Testis (tissue), 3 donors: ENCODE data around the gene PSMB11. TPM values are rescaled to one million over a fixed set of nuclear protein-coding genes. Genes with fewer than 3 reads are reported as not detected.

Experiments
- DNase-seq: peaks from one replicate; pipeline ENCODE4 v3.0.0-alpha.2; 2019
- H3K27ac ChIP-seq, 2 donors: fragments of 200-600 bp; sonication (generic); one replicate each; pipeline ENCODE4 v1.5.1; 2019
- H3K27me3 ChIP-seq: fragments of 200-600 bp; sonication (generic); one replicate; pipeline ENCODE4 v1.5.1; 2019
- H3K36me3 ChIP-seq: fragments of 200-600 bp; sonication (generic); one replicate; pipeline ENCODE4 v1.5.1; 2017; ENCODE audit warnings: low read depth; ENCODE audit errors: missing control alignments
- H3K4me1 ChIP-seq: fragments of 200-600 bp; sonication (generic); one replicate; pipeline ENCODE4 v1.5.1; 2019
- H3K4me3 ChIP-seq, 2 donors: fragments of 200-600 bp; sonication (generic); one replicate each; pipeline ENCODE4 v1.5.1; 2017 to 2019
- H3K9me3 ChIP-seq: fragments of 200-600 bp; sonication (generic); one replicate; pipeline ENCODE4 v1.5.1; 2017
- POLR2A ChIP-seq: fragments of 450-650 bp; IDR thresholded peaks from one replicate; pipeline ENCODE4 v1.6.1; 2017; ENCODE audit warnings: antibody characterized with exemption, mild to moderate bottlenecking, moderate library complexity
- WGBS, 2 donors: methylation state at CpG; one replicate each; pipeline ENCODE4 v1.1.5; 2018; 5-methylcytosine and 5-hydroxymethylcytosine counted together
- intact Hi-C: fragments of 100-400 bp; cut with DNase I; formaldehyde crosslinking; loops from one replicate; pipeline ENCODE4 v1.15.1; 2023; ENCODE audit warnings: low total_unique reads
- polyA plus RNA-seq: library from polyadenylated mRNA; stranded (reverse); fragments of 350-450 nt; fragmentation: Illumina TruSeq; extraction: RNeasy Lipid Tissue Mini Kit (QIAGEN cat#74804); gene quantifications from one replicate; pipeline ENCODE4 v1.2.3, GENCODE V29; 2014; ENCODE audit warnings: low read depth, low replicate concordance; ENCODE audit not compliant: insufficient read depth
- total RNA-seq, 2 donors: library from RNA; depleted of rRNA; stranded (reverse); fragments of >200 nt; gene quantifications; one replicate each; pipeline ENCODE4 v1.2.3, GENCODE V29; 2016
- TF ChIP-seq, protein P1 (sequence below), 3 experiments: fragments of 450-650 bp in 2 of 3; fragments of 200-600 bp in 1 of 3; sonication (generic) in 1 of 3; IDR thresholded peaks; one replicate each; pipeline ENCODE4 v1.5.1; 2016 to 2019; ENCODE audit warnings: antibody characterized with exemption in 3 of 3, mild to moderate bottlenecking in 2 of 3, moderate library complexity in 1 of 3

The PSMB11 gene
- total and polyA plus RNA-seq, 3 donors from 2014 or later = 0.12 to 0.31 (median 0.20) TPM

GRCh38 chr14:23067847-23068788 is 26.1 kb downstream of the PSMB11 start:
- H3K4me3 ChIP-seq = no peak overlapping the region
- no peaks in the 10 kb centered on the region for H3K36me3 ChIP-seq
- H3K4me1 ChIP-seq = peaks cover 36% of the 10 kb centered on the region
- H3K27me3 ChIP-seq = no peaks in the 10 kb centered on the region
- DNase-seq = no peak
- H3K27ac ChIP-seq = no peak overlapping the region
- H3K9me3 ChIP-seq = no peaks in the 10 kb centered on the region
- 73 to 76% methylated on average over 9 to 14 of the region's 14 CpGs for WGBS, 2 donors
- intact Hi-C loops = no loop called here
- TF ChIP-seq POLR2A = no peak
- TF ChIP-seq, protein P1, sequence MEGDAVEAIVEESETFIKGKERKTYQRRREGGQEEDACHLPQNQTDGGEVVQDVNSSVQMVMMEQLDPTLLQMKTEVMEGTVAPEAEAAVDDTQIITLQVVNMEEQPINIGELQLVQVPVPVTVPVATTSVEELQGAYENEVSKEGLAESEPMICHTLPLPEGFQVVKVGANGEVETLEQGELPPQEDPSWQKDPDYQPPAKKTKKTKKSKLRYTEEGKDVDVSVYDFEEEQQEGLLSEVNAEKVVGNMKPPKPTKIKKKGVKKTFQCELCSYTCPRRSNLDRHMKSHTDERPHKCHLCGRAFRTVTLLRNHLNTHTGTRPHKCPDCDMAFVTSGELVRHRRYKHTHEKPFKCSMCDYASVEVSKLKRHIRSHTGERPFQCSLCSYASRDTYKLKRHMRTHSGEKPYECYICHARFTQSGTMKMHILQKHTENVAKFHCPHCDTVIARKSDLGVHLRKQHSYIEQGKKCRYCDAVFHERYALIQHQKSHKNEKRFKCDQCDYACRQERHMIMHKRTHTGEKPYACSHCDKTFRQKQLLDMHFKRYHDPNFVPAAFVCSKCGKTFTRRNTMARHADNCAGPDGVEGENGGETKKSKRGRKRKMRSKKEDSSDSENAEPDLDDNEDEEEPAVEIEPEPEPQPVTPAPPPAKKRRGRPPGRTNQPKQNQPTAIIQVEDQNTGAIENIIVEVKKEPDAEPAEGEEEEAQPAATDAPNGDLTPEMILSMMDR (IDR thresholded peaks at IDR 0.05) = no peak

GRCh38 chr14:23068789-23069412 is 26.9 kb downstream of the PSMB11 start:
- intact Hi-C loops = no loop called here
- TF ChIP-seq, protein P1 (IDR thresholded peaks at IDR 0.05) = peak; percentile 92 to 97 (median 94)
- no peak for TF ChIP-seq POLR2A

GRCh38 chr14:23069413-23069806 is 27.4 kb downstream of the PSMB11 start:
- DNase-seq = no peak
- 78 to 84% methylated on average over 4 of the region's 4 CpGs for WGBS, 2 donors
- TF ChIP-seq, protein P1 (IDR thresholded peaks at IDR 0.05) = no peak
- intact Hi-C loops = no loop called here
- H3K9me3 ChIP-seq = no peaks in the 10 kb centered on the region
- no peak overlapping the region for H3K4me3 ChIP-seq
- H3K27ac ChIP-seq = no peak overlapping the region
- peaks cover 36% of the 10 kb centered on the region for H3K4me1 ChIP-seq
- no peaks in the 10 kb centered on the region for H3K36me3 ChIP-seq
- H3K27me3 ChIP-seq = no peaks in the 10 kb centered on the region

More at GRCh38 chr14:23068789-23069412, 26.9 kb downstream of the PSMB11 start:
- Histone ChIP-seq H3K4me3 (no peak overlapping the region), H3K27ac (no peak overlapping the region), H3K36me3 (no peaks in the 10 kb centered on the region), H3K4me1 (peaks cover 36% of the 10 kb centered on the region), H3K9me3 (no peaks in the 10 kb centered on the region), H3K27me3 (no peaks in the 10 kb centered on the region)
- WGBS, 2 donors = 40 to 52% methylated on average over 8 of the region's 8 CpGs
- DNase-seq = peak; percentile 90

GRCh38 chr14:23070262-23071129 is 28.5 kb downstream of the PSMB11 start:
- no peaks in the 10 kb centered on the region for H3K36me3 ChIP-seq

More at GRCh38 chr14:23070262-23071129, 28.5 kb downstream of the PSMB11 start:
- no peaks in the 10 kb centered on the region for H3K9me3 ChIP-seq
- peak overlapping the region; percentile 53 to 68 for H3K4me3 ChIP-seq
- TF ChIP-seq, protein P1 (IDR thresholded peaks at IDR 0.05) = no peak
- TF ChIP-seq POLR2A = no peak
- no peaks in the 10 kb centered on the region for H3K27me3 ChIP-seq
- WGBS, 2 donors = 31 to 37% methylated on average over 10 of the region's 10 CpGs
- no peak for DNase-seq
- intact Hi-C loops = no loop called here
- peaks cover 36% of the 10 kb centered on the region for H3K4me1 ChIP-seq
- peak overlapping the region; percentile 77 to 82 for H3K27ac ChIP-seq
